Esophagus squamous epithelium (tissue), 4 donors: Measurements from ENCODE around the gene TTC28.

ENCODE experiments used
- CTCF ChIP-seq, 6 experiments: fragments of 450-650 bp in 4 of 6; fragments of 200-600 bp in 2 of 6; sonication (generic) in 2 of 6; IDR thresholded peaks; one replicate each; pipeline ENCODE4 v1.5.1; 2016 to 2019; ENCODE audit warnings: antibody characterized with exemption in 6 of 6, mild to moderate bottlenecking in 4 of 6, moderate library complexity in 4 of 6
- POLR2A ChIP-seq, 4 donors: fragments of 450-650 bp; IDR thresholded peaks; one replicate each; pipeline ENCODE4 v1.6.1; 2017; ENCODE audit warnings: antibody characterized with exemption in 4 of 4, mild to moderate bottlenecking in 4 of 4, moderate library complexity in 3 of 4

GRCh38 chr22:27966168-27967064 lies 713.2 kb downstream of the TTC28 start:
- TF ChIP-seq CTCF (IDR thresholded peaks at IDR 0.05) (no peak), POLR2A (IDR thresholded peaks at IDR 0.05) (no peak)
